Caco-2 (cell line): ENCODE measurements around the gene TMEM255B. TPM values are rescaled to one million over a fixed set of nuclear protein-coding genes. Genes with fewer than 3 reads are reported as not detected.

ENCODE experiments used
- BruUV-seq: library from RNA; stranded (reverse); fragments of 400-500 nt; replicated peaks from 2 replicates; lab custom pipeline; 2021; lab: Mats Ljungman, UMichigan
- CTCF ChIA-PET: fragments of 300-600 bp; sonication (Branson Sonifier 250); formaldehyde crosslinking; loops from one replicate; lab custom pipeline; 2022; ENCODE audit warnings: antibody characterized with exemption; lab: Charles Lee
- POLR2A ChIA-PET: fragments of 300-600 bp; sonication (Branson Sonifier 250); formaldehyde crosslinking; loops from one replicate; lab custom pipeline; 2022; ENCODE audit warnings: antibody characterized with exemption; lab: Charles Lee
- DNase-seq, 2 experiments: peaks; one replicate each; pipeline versions ENCODE4 v3.0.0 to v3.0.0-alpha.2; 2020 to 2022
- H3K27me3 ChIP-seq: replicated peaks from 2 replicates; pipeline ENCODE4 v1.6.0; 2011; ENCODE audit warnings: low read length; ENCODE audit not compliant: control insufficient read depth, insufficient read depth
- H3K36me3 ChIP-seq: 2 replicates; pipeline ENCODE4 v1.5.1; 2011; ENCODE audit warnings: low read length; ENCODE audit not compliant: control insufficient read depth, insufficient read depth
- H3K4me1 ChIP-seq: fragments of 250-450 bp; sonication (Bioruptor Pico); 2 replicates; pipeline ENCODE4 v1.5.1; 2020; ENCODE audit warnings: mild to moderate bottlenecking
- H3K4me3 ChIP-seq: 2 replicates; pipeline ENCODE4 v1.5.1; 2011; ENCODE audit warnings: low read depth, mild to moderate bottlenecking, control low read depth, low read length
- H3K9me3 ChIP-seq: fragments of 250-450 bp; sonication (Bioruptor Pico); 2 replicates; pipeline ENCODE4 v1.5.1; 2020; ENCODE audit warnings: mild to moderate bottlenecking, moderate library complexity
- H3K27ac Mint-ChIP-seq: one replicate; pipeline ENCODE4 v1.8.0; 2022; ENCODE audit warnings: mixed read lengths; ENCODE audit not compliant: unreplicated experiment
- H3K27me3 Mint-ChIP-seq: one replicate; pipeline ENCODE4 v1.8.0; 2022; ENCODE audit warnings: mixed read lengths; ENCODE audit not compliant: insufficient read depth, unreplicated experiment
- H3K36me3 Mint-ChIP-seq: one replicate; pipeline ENCODE4 v1.8.0; 2022; ENCODE audit warnings: mild to moderate bottlenecking, mixed read lengths; ENCODE audit not compliant: insufficient read depth, unreplicated experiment
- H3K4me1 Mint-ChIP-seq: one replicate; pipeline ENCODE4 v1.8.0; 2022; ENCODE audit warnings: low read depth, mixed read lengths; ENCODE audit not compliant: unreplicated experiment
- H3K4me3 Mint-ChIP-seq: one replicate; pipeline ENCODE4 v1.8.0; 2022; ENCODE audit warnings: mild to moderate bottlenecking, moderate library complexity, mixed read lengths; ENCODE audit not compliant: unreplicated experiment
- H3K9me3 Mint-ChIP-seq: one replicate; pipeline ENCODE4 v1.8.0; 2022; ENCODE audit warnings: mixed read lengths; ENCODE audit not compliant: unreplicated experiment
- intact Hi-C: fragments of 100-400 bp; cut with micrococcal nuclease; formaldehyde crosslinking; loops from one replicate; pipeline ENCODE4 v1.10.0; 2022; ENCODE audit not compliant: unreplicated experiment
- total RNA-seq: library from RNA; stranded (reverse); gene quantifications from 2 replicates; pipeline ENCODE4 v1.2.3, GENCODE V29; 2022
- TF ChIP-seq, protein P1 (sequence below), 2 experiments: fragments of 200-600 bp in 1 of 2; IDR thresholded peaks; 1 replicate in 1 of 2; 2 replicates in 1 of 2; pipeline versions ENCODE4 v1.5.1 to v1.8.0; 2011 to 2022; ENCODE audit warnings: antibody characterized with exemption in 1 of 2, control low read depth in 1 of 2, inconsistent platforms in 1 of 2, low read depth in 1 of 2, low read length in 1 of 2, mild to moderate bottlenecking in 1 of 2, moderate library complexity in 1 of 2; ENCODE audit not compliant: insufficient read depth in 1 of 2, severe bottlenecking in 1 of 2, unreplicated experiment in 1 of 2

The TMEM255B gene
- total RNA-seq, 1 experiment from 2014 or later, result 0.82 TPM

DNA sequence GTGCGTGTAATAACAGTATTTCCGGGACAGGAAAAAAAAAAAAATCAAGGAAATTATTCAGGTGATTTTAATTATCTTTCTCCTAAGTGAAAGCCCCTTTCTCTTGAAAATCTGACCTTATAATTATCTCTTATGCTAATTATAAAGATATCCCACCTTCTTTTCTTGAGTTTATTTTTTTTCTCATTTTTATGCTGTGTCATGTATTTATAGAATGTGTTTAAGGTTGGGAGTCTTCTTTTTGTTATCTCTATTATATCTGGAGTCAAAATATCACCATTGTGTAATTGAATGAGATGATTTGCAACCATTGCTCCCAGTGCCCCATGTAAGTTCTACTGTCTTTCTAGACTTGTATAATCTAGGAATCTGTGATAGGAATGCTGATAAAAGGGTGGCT is 3.0 kb downstream of the TMEM255B start:
- Histone ChIP-seq H3K27me3 (no peaks in the 10 kb centered on the region; the same call in 1 of the 2 replicates), H3K9me3 (no peaks in the 10 kb centered on the region), H3K4me1 (0 out of 2 replicates have a peak, but pooled peaks cover 4% of the 10 kb centered on the region), H3K4me3 (no peak overlapping the region), H3K36me3 (peaks cover 1% of the 10 kb centered on the region; the same call in 1 of the 2 replicates)
- Mint-ChIP-seq H3K4me1 (peaks cover 15% of the 10 kb centered on the region), H3K27me3 (peaks cover 23% of the 10 kb centered on the region), H3K4me3 (no peak overlapping the region), H3K27ac (no peak overlapping the region), H3K9me3 (peaks cover 4% of the 10 kb centered on the region), H3K36me3 (peaks cover 4% of the 10 kb centered on the region)
- ChIA-PET CTCF (no interaction called here), POLR2A (no interaction called here)
- DNase-seq, result no peak
- intact Hi-C loops, result no loop called here
- TF ChIP-seq, protein P1, sequence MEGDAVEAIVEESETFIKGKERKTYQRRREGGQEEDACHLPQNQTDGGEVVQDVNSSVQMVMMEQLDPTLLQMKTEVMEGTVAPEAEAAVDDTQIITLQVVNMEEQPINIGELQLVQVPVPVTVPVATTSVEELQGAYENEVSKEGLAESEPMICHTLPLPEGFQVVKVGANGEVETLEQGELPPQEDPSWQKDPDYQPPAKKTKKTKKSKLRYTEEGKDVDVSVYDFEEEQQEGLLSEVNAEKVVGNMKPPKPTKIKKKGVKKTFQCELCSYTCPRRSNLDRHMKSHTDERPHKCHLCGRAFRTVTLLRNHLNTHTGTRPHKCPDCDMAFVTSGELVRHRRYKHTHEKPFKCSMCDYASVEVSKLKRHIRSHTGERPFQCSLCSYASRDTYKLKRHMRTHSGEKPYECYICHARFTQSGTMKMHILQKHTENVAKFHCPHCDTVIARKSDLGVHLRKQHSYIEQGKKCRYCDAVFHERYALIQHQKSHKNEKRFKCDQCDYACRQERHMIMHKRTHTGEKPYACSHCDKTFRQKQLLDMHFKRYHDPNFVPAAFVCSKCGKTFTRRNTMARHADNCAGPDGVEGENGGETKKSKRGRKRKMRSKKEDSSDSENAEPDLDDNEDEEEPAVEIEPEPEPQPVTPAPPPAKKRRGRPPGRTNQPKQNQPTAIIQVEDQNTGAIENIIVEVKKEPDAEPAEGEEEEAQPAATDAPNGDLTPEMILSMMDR (IDR thresholded peaks at IDR 0.05; ENCODE audit: insufficient read depth in 1 of 2, low read depth in 1 of 2, low read length in 1 of 2, severe bottlenecking in 1 of 2, unreplicated experiment in 1 of 2), result no peak
- no TSS peak for BruUV-seq

DNA sequence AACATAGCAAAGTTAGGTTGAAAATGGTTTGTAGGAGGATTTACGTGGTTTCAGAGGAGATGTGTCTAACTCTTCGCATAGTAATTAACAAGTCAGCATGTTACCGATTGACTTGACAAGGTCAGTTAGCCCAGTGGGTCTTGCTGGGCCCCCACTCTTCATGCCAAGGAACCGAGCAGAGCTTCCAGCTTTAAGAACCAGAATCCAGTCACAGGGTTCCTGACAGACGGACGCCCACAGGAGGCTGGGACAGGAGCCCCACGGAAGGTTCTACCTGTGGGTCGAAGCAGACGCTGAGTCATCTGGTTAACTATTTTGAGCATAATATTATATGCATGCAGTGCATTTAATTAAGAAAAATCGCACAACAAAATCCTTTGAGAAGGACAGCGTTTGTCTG is 3.5 kb downstream of the TMEM255B start:
- Mint-ChIP-seq H3K27ac (no peak overlapping the region), H3K9me3 (no peaks in the 10 kb centered on the region), H3K4me3 (no peak overlapping the region), H3K27me3 (peaks cover 23% of the 10 kb centered on the region), H3K4me1 (peaks cover 13% of the 10 kb centered on the region), H3K36me3 (peaks cover 4% of the 10 kb centered on the region)
- Histone ChIP-seq H3K4me3 (no peak overlapping the region), H3K4me1 (0 out of 2 replicates have a peak, but pooled peaks cover 4% of the 10 kb centered on the region), H3K36me3 (peaks cover 1% of the 10 kb centered on the region; the same call in 1 of the 2 replicates), H3K27me3 (no peaks in the 10 kb centered on the region; the same call in 1 of the 2 replicates), H3K9me3 (no peaks in the 10 kb centered on the region)
- intact Hi-C loops, result no loop called here
- TF ChIP-seq, protein P1 (IDR thresholded peaks at IDR 0.05; ENCODE audit: insufficient read depth in 1 of 2, low read depth in 1 of 2, low read length in 1 of 2, severe bottlenecking in 1 of 2, unreplicated experiment in 1 of 2), result no peak
- no peak for DNase-seq
- no TSS peak for BruUV-seq
- POLR2A ChIA-PET, result no interaction called here
- CTCF ChIA-PET, result no interaction called here

DNA sequence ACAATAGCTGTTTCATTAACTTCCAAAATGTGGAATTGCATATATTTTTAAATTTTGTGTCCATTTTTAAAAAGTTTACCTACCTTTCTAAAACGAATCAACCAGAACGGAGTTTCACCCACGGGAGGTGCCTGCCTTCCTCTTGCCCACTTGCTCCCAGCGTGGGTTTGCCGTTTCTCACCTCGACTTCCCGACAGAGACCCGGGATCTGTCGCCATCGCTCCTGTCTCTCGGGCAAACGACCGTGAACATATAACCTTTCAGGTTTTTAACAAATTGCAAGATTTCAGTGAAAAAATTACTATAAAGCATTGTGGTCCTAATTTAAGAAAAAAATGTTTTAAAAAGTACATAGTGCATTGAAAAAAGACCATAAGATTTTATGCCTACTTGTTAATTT is 4.2 kb downstream of the TMEM255B start:
- POLR2A ChIA-PET, result no interaction called here
- Mint-ChIP-seq H3K27ac (no peak overlapping the region), H3K27me3 (peaks cover 23% of the 10 kb centered on the region), H3K4me1 (peaks cover 13% of the 10 kb centered on the region), H3K4me3 (no peak overlapping the region), H3K36me3 (peaks cover 4% of the 10 kb centered on the region), H3K9me3 (no peaks in the 10 kb centered on the region)
- CTCF ChIA-PET, result no interaction called here
- Histone ChIP-seq H3K4me3 (no peak overlapping the region), H3K27me3 (no peaks in the 10 kb centered on the region; the same call in 1 of the 2 replicates), H3K4me1 (0 out of 2 replicates have a peak, but pooled peaks cover 4% of the 10 kb centered on the region), H3K36me3 (peaks cover 1% of the 10 kb centered on the region; the same call in 1 of the 2 replicates), H3K9me3 (no peaks in the 10 kb centered on the region)
- no TSS peak for BruUV-seq
- intact Hi-C loops, result no loop called here
- TF ChIP-seq, protein P1 (IDR thresholded peaks at IDR 0.05; ENCODE audit: insufficient read depth in 1 of 2, low read depth in 1 of 2, low read length in 1 of 2, severe bottlenecking in 1 of 2, unreplicated experiment in 1 of 2), result no peak
- DNase-seq, result no peak
